NCI-H1417 (cell line): ENCODE measurements around the gene EXOSC5.
"Not testable (repeated sequence)": the region's sequence is repeated elsewhere in the genome, so short reads cannot be mapped to it uniquely, and the experiment has no call there.

Source experiments
- DNase-seq, 3 experiments: peaks; one replicate each; lab custom pipeline; 2025; lab: John Stamatoyannopoulos, UW

EXOSC5 gene

DNA sequence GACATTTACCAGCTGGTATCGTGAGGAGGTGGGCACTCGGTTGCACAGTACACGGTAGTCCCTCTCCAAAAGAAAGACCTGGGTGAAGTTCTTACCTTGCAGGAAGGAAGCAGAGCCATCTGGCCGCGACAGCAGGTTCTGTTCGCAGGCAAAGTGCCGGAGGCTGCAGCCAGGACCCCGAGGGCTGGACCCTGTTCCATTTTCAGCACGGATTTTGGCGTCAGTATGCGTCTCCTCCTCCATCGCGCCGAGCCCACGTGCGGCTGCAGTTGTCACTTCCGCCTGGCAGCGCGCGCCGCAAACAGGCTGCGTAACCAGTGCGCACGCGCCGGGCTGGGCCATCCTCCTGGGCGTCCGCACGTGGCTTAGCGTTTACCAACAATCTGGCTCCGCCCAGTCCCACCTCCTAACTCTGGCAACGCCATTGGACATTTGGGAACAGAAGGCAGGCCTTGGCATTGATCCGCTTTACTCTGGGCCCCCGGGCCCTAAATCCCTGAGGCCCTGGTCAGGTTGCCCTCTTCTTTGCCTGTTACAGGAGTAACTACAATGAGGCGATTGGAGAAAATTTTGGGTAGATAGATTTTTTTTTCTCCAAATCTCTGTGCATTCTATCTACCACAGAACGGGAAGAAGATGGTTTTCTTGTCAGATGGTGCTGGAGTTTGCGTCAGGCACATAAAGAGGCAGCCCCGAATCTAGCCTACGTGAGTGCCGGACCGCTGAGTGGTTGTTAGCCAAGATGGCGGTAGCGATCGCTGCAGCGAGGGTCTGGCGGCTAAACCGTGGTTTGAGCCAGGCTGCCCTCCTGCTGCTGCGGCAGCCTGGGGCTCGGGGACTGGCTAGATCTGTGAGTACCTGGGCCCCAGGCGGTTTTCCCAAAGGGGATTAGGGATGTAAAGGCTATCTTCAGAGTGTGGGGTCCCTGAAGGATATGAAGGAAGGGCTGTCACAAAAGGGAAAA, at the start of gene EXOSC5, which contains the start of gene BCKDHA:
Gene EXOSC5 (minus strand): TSS at position 274 of the 964 bp plus-strand sequence. CDS start 31 bp downstream, at position 243.
Gene BCKDHA (plus strand): TSS at position 733 of the 964 bp plus-strand sequence. CDS start 10 bp downstream, at position 743.
- peak; percentile 99 to 100 (median 100) for DNase-seq

DNA sequence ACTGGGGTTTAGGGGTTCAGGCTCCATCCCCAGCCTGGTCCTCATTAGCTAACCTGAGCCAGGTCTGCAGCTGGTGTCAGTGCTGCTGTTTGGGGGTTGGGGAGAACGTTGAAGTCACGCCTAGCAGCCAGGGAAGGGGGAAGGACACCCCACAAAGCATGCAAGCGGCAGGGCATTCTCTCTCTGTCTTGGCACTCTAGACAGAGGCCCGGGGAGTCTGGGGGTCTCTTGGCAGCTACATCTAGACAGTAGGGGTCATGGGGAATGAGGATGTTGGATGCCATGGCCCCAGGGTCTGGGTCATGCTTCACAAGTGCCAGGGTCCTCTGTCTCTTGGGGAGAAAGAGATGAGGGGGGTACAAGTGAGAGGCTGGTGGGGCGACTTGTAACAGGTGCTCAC, 48.4 kb upstream of the EXOSC5 start:
- no peak for DNase-seq

GRCh38 chr19:41443813-41444455, 46.8 kb upstream of the EXOSC5 start:
- no peak for DNase-seq

- DNase-seq, result no peak
These were observed 45.6 kb upstream of the EXOSC5 start, which contains the start of gene ERICH4 for GRCh38 chr19:41442473-41443355. ERICH4 (plus strand) TSS chr19:41443156; CDS start chr19:41443170, 14 bp downstream.

DNA sequence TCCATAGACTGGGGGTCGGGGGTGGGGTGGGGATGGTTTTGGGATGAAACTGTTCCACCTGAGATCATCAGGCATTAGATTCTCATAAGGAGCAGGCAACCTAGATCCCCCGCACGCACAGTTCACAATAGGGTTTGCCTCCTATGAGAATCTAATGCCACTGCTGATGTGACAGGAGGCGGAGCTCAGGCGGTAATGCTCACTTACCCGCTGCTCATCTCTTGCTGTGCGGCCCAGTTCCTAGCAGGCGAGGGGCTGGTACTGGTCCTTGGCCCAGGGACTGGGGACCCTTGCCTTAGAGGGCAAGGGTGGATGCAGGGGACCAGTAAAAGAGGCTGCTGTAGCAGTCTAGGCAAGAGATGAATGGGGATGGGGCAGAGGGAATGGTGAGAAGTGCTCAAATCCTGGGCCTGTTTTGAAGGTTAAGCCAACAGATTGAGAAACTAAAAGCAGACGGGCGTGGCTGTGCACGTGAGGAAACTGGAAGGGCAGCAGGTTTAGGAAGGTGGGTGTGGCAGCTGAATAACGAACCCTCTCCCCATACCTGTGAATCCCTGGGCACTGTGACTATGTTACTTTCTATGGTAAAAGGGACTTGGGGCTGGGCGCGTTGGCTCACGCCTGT, 44.3 kb upstream of the EXOSC5 start:
- no peak for DNase-seq

GRCh38 chr19:41439441-41440222, 42.5 kb upstream of the EXOSC5 start, which contains the start of gene DMAC2:
DMAC2 (minus strand) TSS chr19:41439912; CDS start chr19:41439899, 13 bp downstream.
- peak; percentile 98 to 100 (median 99) for DNase-seq

GRCh38 chr19:41437944-41438574, 40.9 kb upstream of the EXOSC5 start:
- no peak for DNase-seq

DNA sequence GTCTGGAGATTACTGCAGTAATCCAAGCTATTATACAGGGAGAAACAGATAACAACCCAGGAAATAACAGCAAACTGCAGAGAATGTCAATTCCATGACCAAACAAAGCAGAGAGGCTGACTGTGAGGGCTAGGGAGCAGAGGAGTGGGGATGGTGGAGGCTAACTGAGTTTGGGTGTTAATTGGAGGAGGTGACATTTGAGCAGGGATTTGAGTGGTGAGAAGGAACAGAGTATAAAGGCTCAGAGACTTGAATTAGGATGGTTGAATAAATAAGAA, 39.5 kb upstream of the EXOSC5 start:
- DNase-seq, result no peak

- no peak for DNase-seq
These were observed 38.9 kb upstream of the EXOSC5 start for GRCh38 chr19:41435936-41436673.

- not testable (repeated sequence) for DNase-seq
These were observed 38.2 kb upstream of the EXOSC5 start for GRCh38 chr19:41435376-41435775.

DNA sequence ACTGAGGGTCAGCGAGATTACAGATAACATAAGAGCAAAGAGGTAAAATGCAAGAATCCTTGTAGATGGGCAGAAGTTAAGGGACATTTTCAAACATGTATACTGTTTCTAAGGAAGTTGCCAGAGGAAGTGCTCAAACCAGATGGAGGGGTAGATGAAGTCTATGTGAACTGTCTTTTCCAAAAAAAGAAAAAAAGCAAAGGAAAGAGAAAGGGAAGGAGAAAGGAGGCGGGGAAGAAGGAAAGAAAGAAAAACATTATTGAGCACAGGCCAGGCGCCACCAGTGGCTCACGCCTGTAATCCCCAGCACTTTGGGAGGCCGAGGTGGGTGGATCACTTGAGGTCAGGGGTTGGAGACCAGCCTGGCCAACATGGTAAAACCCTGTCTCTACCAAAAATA, 37.3 kb upstream of the EXOSC5 start:
- no peak for DNase-seq

DNA sequence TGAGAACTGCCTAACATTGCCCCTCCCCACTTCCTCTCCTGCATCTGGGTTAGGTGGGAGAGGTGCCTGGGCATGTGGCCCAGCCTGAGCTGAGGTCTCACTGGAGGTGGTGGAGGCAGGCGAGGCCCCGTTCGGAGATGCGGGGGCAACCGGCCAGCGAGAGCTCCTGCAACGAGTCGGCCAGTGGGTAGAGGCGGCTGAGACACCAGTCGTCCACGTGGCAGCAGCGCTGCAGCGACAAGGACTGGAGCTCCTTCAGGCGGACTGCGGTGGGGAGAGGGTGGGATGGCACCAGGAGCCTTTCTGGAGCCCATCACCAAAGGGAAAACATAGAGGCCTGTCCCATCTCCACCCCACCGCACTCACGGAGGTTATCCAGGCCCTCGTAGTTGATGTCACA, 36.0 kb upstream of the EXOSC5 start:
- DNase-seq, result no peak

GRCh38 chr19:41431426-41432386, 34.5 kb upstream of the EXOSC5 start:
- peak in 2 of 3 experiments; percentile 6 to 9 for DNase-seq

GRCh38 chr19:41430922-41431321, 33.8 kb upstream of the EXOSC5 start:
- DNase-seq, result peak in 2 of 3 experiments; percentile 1 to 17

DNA sequence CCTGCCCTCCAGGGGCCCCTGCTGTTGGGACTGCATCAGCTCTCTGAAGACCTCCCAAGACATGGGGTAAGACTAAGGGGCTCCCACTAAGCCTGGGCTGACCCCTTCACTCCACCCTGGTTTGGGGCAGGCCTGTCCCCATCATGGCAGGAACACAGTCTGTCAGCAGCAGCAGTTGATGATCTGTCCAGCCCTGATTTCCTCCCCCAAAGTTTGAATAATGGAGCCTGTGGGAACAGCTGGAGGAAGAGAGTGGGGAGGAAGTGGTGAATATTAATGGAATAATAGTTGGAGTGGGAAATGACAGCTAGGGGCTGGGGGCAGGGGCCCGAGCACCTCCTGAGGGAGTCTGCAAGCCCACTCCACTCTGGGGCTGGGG, 31.3 kb upstream of the EXOSC5 start:
- DNase-seq, result no peak

DNA sequence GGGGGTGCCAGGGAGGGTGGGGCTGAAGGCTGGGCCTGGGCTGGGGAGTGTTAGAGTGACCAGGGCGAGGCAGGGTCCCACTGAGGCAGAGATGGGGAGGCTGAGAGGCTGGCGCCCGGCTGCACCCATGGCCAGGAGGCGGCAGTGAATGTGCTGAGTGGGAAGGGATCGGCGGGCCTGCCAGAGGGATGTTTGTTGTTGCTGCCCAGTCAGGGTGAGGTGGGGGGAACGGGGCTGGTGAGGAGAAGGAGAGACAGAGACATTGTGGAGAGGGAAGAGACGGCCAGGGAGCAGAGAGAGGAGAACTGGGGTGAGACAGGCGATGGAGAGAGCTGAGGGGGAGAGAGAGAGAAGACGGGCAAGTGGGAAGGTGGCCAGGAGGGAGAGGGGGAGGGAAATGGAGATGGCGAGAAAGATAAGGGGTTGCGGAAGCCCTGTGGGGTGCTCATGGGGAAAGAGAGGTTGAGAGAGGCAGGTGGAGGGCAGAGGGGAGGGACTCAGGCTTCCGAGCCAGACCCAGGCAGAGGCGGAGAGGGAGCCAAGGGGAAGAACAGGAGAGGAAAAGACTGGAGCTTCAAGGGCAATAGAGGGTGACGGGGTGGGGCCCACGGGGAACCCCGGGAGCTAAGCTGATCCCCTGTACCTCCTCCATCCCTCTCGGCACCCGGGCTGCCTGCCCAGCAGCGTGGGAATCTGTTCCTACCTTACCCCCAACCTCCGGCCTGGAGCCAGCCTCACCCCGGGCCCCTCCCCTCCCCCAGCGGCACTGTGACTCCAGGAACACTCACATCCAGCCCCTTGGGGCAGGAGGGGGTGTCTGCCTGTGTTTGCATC, 30.7 kb upstream of the EXOSC5 start:
- DNase-seq, result peak; percentile 49 to 63 (median 62)

- DNase-seq, result peak; percentile 72 to 89 (median 73)
These were observed 29.9 kb upstream of the EXOSC5 start, which contains the start of gene B3GNT8 for GRCh38 chr19:41426952-41427646. B3GNT8 (minus strand) TSS chr19:41427374; CDS start chr19:41426778, 596 bp downstream.
